ENCODE results near the gene ATXN10. TPM values are rescaled to one million over a fixed set of nuclear protein-coding genes. Genes with fewer than 3 reads are reported as not detected.

ATXN10 gene
- total RNA-seq, 1 experiment from 2014 or later: 135 TPM

GRCh38 chr22:45866126-45866645, 194.6 kb downstream of the ATXN10 start:
- H3K4me2 ChIP-seq (ENCODE audit: low read length): no peak overlapping the region
- no peak for ATAC-seq

More at GRCh38 chr22:45866126-45866645, 194.6 kb downstream of the ATXN10 start:
- Histone ChIP-seq H3K27ac (ENCODE audit: low read depth, low read length) (no peak overlapping the region), H3K79me2 (ENCODE audit: insufficient read depth, low read length) (no peaks in the 10 kb centered on the region), H3K9me2 (ENCODE audit: insufficient read depth) (no peaks in the 10 kb centered on the region), H3K27me3 (ENCODE audit: insufficient read depth, low read length) (no peaks in the 10 kb centered on the region), H3K9ac (ENCODE audit: low read length) (no peak overlapping the region), H3K9me3 (ENCODE audit: control insufficient read depth in 1 of 2, insufficient read depth in 1 of 2, low read depth in 1 of 2, low read length in 2 of 2) (no peaks in the 10 kb centered on the region), H3K4me1 (ENCODE audit: control insufficient read depth in 1 of 2, insufficient read depth in 2 of 2, low read length in 2 of 2) (peaks cover 0 to 3% of the 10 kb centered on the region in 2 experiments; a peak in 2 of 4 replicates), H3K36me3 (ENCODE audit: control insufficient read depth in 1 of 2, insufficient read depth in 2 of 2, low read length in 2 of 2) (no peaks in the 10 kb centered on the region), H3K4me3 (replicated peaks in 1 of 2; ENCODE audit: low read depth in 1 of 2, low read length in 2 of 2) (no peak overlapping the region), H4K20me1 (ENCODE audit: insufficient read depth) (no peaks in the 10 kb centered on the region), H2AFZ (ENCODE audit: low read depth, low read length, poor library complexity, severe bottlenecking) (no peak overlapping the region)
- ChIA-PET CTCF (interaction anchor here (0.8 kb wide), 1 partner anchor 111 kb away, joined by 3 read pairs; the partner anchor contains the start of gene WNT7B), POLR2A (no interaction called here), RAD21 (ENCODE audit: low non-redundant PET in 1 of 2, low total read pairs in 2 of 2, uncharacterized antibody in 2 of 2, unreplicated experiment in 2 of 2) (interaction anchor here (0.7 kb wide), 2 partner anchors 70 to 221 kb away, joined by 4 read pairs; no protein-coding TSS in a partner anchor)
- TF ChIP-seq ATF3 (IDR thresholded peaks at IDR 0.05) (no peak), EZH2 (IDR thresholded peaks at IDR 0.05) (no peak), EZH2phosphoT487 (IDR thresholded peaks at IDR 0.05; ENCODE audit: borderline replicate concordance) (no peak), SIN3A (IDR thresholded peaks at IDR 0.05; ENCODE audit: low read depth) (no peak), ZNF274 (IDR thresholded peaks at IDR 0.05; ENCODE audit: low read depth, low read length) (no peak), MAX (IDR thresholded peaks at IDR 0.05) (no peak), REST (IDR thresholded peaks at IDR 0.05; ENCODE audit: low read depth) (no peak), SRF (IDR thresholded peaks at IDR 0.05; ENCODE audit: low read depth) (no peak), FOSL1 (IDR thresholded peaks at IDR 0.05; ENCODE audit: low read depth) (no peak), ZBTB33 (IDR thresholded peaks at IDR 0.05; ENCODE audit: extremely low read depth, insufficient replicate concordance, low read length) (no peak)
- intact Hi-C loops (cut with micrococcal nuclease): loop anchor here (10.0 kb wide), 2 partner anchors 221 to 291 kb away; no protein-coding TSS in a partner anchor
- BruUV-seq (replicated peaks): no TSS peak
- DNase-seq (ENCODE audit: low read depth, low spot score): no peak
